Astrocyte (in vitro differentiated cells and primary cell): Measurements from ENCODE around the gene CEACAM21.

Experiments
- EZH2 ChIP-seq: IDR thresholded peaks from 2 replicates; pipeline ENCODE4 v1.6.1; 2012; ENCODE audit warnings: mild to moderate bottlenecking, low read length, inconsistent platforms; ENCODE audit not compliant: insufficient read depth
- TF ChIP-seq, protein P1 (sequence below): IDR thresholded peaks from 2 replicates; pipeline ENCODE4 v1.5.1; 2011; ENCODE audit warnings: low read depth, mild to moderate bottlenecking, inconsistent platforms, low read length, moderate library complexity; ENCODE audit not compliant: insufficient read depth

GRCh38 chr19:41620171-41620570 lies 44.2 kb downstream of the CEACAM21 start:
- TF ChIP-seq, protein P1, sequence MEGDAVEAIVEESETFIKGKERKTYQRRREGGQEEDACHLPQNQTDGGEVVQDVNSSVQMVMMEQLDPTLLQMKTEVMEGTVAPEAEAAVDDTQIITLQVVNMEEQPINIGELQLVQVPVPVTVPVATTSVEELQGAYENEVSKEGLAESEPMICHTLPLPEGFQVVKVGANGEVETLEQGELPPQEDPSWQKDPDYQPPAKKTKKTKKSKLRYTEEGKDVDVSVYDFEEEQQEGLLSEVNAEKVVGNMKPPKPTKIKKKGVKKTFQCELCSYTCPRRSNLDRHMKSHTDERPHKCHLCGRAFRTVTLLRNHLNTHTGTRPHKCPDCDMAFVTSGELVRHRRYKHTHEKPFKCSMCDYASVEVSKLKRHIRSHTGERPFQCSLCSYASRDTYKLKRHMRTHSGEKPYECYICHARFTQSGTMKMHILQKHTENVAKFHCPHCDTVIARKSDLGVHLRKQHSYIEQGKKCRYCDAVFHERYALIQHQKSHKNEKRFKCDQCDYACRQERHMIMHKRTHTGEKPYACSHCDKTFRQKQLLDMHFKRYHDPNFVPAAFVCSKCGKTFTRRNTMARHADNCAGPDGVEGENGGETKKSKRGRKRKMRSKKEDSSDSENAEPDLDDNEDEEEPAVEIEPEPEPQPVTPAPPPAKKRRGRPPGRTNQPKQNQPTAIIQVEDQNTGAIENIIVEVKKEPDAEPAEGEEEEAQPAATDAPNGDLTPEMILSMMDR: no peak
- TF ChIP-seq EZH2: no peak
